Hair follicular keratinocyte (primary cell): ENCODE results near the gene CLRN2. TPM values are rescaled to one million over a fixed set of nuclear protein-coding genes. Genes with fewer than 3 reads are reported as not detected.

ENCODE experiments used
- total RNA-seq: library from RNA; depleted of rRNA; stranded (reverse); fragments of >200 nt; gene quantifications from 2 replicates; pipeline ENCODE4 v1.2.3, GENCODE V29; 2015

Gene CLRN2, protein sequence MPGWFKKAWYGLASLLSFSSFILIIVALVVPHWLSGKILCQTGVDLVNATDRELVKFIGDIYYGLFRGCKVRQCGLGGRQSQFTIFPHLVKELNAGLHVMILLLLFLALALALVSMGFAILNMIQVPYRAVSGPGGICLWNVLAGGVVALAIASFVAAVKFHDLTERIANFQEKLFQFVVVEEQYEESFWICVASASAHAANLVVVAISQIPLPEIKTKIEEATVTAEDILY
- total RNA-seq: not detected in 2 replicates

DNA sequence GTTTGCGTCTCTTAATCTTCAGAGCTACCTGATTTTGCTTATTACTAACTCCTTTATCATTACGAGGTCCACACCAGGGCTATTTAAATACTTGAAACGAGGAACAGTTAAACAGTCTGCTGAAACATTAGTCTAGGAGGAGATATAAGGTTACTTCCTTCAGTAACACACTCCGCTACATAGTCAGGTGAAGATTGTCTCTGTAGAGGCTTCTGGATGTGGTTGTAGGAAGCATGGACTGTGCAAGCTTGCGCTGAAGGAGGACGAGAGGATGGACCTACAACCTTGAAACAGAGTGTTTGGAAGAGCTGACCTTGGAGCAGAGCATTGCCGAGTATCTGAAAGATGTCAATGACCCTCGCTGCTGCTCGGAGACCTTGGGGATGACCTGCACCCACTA is at the start of gene CLRN2:
TSS of gene CLRN2 (plus strand) at position 301 of the 400 bp plus-strand sequence. CDS start 102 bp downstream, outside the sequence.

DNA sequence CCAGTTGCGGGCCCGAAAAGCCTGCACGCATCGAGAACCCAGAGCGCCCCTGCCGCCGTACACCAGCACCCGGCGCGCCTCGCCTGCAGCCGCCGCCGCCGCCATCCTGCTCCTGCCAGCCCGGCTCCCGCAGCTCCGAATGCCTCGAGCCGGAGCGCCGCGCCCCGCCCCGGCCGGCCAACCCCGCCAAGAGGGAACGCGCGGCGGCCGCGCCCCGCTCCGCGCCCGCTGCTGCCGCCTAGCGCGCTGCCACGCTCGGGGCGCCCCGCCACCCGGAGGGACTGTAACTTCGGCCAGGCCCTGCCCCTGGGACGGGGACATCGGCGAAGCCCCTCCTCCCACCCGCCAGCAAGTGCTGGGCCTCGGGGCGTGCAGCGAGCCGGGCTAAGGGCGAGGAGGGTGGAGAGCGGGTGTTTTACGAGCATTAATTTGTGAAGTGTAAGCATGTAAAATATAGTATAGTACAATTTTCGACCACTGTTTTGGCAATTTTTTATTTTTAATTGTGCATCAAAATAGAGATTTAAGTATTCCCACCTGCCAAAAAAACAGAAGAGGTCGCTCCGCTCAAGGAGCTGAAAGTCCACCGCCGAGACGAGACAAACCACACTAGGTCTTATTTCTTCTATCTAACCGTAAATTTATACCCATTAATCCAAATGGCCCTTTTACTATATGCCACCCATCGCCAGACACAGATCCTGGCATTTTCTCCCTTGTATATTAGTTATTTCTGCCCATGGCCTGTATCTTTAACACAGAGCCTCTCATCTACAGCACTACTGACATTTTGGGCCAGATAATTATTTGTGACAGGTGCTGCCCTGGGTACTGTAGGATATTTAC is 2.8 kb upstream of the CLRN2 start, which contains the start of gene QDPR:
TSS of gene QDPR (minus strand) at position 141 of the 846 bp plus-strand sequence. CDS start at position 105, 36 bp downstream.

Other genes starting within 250 kb of the CLRN2 start
- gene QDPR, start 3.1 kb upstream of the CLRN2 start, total RNA-seq: 12.8 and 18.1 TPM in 2 replicates
- 62.6 and 72.5 TPM in 2 replicates for gene LAP3, start 62.0 kb downstream of the CLRN2 start, total RNA-seq
- 5.2 and 9.4 TPM in 2 replicates for gene MED28, start 99.5 kb downstream of the CLRN2 start, total RNA-seq